Thymus (tissue), 11 donors: ENCODE results near the gene TLX1. TPM values are rescaled to one million over a fixed set of nuclear protein-coding genes. Genes with fewer than 3 reads are reported as not detected.

Experiments used
- DNase-seq, 9 donors: peaks; one replicate each; pipeline ENCODE4 v3.0.0-alpha.2; 2013; ENCODE audit warnings: low spot score in 9 of 9, low read depth in 6 of 9, missing footprints in 1 of 9
- H3K27ac ChIP-seq, 2 donors: one replicate each; pipeline ENCODE4 v1.5.1; 2013; ENCODE audit warnings: control low read depth in 1 of 2, low read depth in 1 of 2, low read length in 1 of 2, mild to moderate bottlenecking in 1 of 2, moderate library complexity in 1 of 2
- H3K27me3 ChIP-seq, 2 donors: one replicate each; pipeline ENCODE4 v1.5.1; 2013; ENCODE audit warnings: low read length in 1 of 2; ENCODE audit not compliant: control insufficient read depth in 2 of 2, insufficient read depth in 1 of 2
- H3K36me3 ChIP-seq, 2 donors: one replicate each; pipeline ENCODE4 v1.5.1; 2013; ENCODE audit warnings: low read length in 1 of 2, mild to moderate bottlenecking in 1 of 2, moderate library complexity in 1 of 2; ENCODE audit not compliant: control insufficient read depth in 2 of 2, insufficient read depth in 2 of 2
- H3K4me1 ChIP-seq, 2 donors: one replicate each; pipeline ENCODE4 v1.5.1; 2013; ENCODE audit warnings: low read length in 2 of 2; ENCODE audit not compliant: control insufficient read depth in 2 of 2, insufficient read depth in 2 of 2
- H3K4me3 ChIP-seq, 2 donors: one replicate each; pipeline ENCODE4 v1.5.1; 2013; ENCODE audit warnings: low read length in 2 of 2, control low read depth in 1 of 2, mild to moderate bottlenecking in 1 of 2
- H3K9me3 ChIP-seq, 2 donors: one replicate each; pipeline ENCODE4 v1.5.1; 2013; ENCODE audit warnings: low read length in 1 of 2, mild to moderate bottlenecking in 1 of 2; ENCODE audit not compliant: control insufficient read depth in 2 of 2, insufficient read depth in 1 of 2
- WGBS: extraction: QIAGEN DNeasy Blood & Tissue Kit; methylation state at CpG from one replicate; pipeline ENCODE4 v1.1.7; 2013; 5-methylcytosine and 5-hydroxymethylcytosine counted together
- polyA plus RNA-seq: library from polyadenylated mRNA; stranded (reverse); fragments of 200-250 nt; gene quantifications from one replicate; pipeline ENCODE4 v1.2.3, GENCODE V29; 2013
- total RNA-seq: library from RNA; stranded (reverse); fragments of 120-200 nt; gene quantifications from one replicate; pipeline ENCODE4 v1.2.4, GENCODE V29; 2013
- donor health status: healthy.

TLX1 gene
- total and polyA plus RNA-seq, 2 donors, result 0.05 to 0.27 TPM

DNA sequence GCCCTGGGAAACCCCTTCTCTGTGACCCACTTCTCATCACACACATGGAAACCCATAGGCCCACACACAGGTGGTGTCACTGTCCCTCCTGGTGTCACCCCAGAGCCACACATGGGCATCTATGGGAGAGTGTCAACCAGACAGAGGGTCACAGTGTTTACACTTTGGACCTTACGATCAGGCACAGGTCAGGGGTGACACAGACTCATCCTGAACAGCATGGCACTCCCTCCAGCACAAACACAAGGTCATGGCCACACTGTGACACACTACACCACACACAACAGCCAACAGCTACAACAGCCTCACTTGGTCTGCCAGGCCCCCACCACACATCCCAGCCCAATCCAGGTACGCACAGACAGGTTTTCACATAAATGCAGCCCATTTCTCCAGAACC, 6.2 kb downstream of the TLX1 start:
- Histone ChIP-seq H3K36me3 (no peaks in the 10 kb centered on the region), H3K4me1 (no peaks in the 10 kb centered on the region), H3K27me3 (peaks cover 92 to 100% of the 10 kb centered on the region in 2 donors), H3K27ac (no peak overlapping the region), H3K4me3 (no peak overlapping the region), H3K9me3 (peaks cover 0 to 10% of the 10 kb centered on the region in 2 donors)
- DNase-seq, result no peak
- 74% methylated on average over 2 of the region's 2 CpGs for WGBS

DNA sequence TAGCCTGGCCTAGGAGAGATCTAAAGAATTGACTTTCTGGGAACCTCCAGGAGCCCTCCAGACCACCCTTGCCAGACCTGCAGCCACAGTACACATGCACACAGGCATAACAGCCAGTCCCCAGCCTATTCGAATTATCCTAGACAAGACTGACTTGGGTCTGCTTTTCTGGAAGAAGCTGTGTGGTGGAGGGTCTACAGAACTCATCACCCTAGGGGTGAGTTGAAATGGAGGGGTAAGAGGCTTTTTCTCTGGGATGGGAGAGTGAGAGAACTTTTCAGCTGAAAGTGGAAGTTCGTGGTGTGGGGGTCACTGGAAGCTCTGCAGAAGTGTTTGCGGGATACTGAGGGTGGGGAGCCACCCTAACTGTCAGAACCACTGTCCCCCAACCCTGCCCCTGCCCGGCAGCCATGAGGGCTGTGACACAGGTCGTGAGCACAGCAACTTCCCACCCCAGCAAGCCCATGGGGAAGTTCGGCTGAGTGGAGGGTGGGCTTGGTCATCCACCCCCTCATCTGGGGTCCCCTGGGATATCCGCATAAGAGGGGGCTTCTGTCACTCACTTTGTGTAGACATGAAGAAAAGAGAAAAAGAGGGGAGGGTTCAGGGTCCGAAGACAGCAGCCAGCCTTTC, 7.8 kb downstream of the TLX1 start:
- Histone ChIP-seq H3K27ac (no peak overlapping the region), H3K9me3 (peaks cover 0 to 8% of the 10 kb centered on the region in 2 donors), H3K27me3 (peaks cover 94 to 100% of the 10 kb centered on the region in 2 donors), H3K36me3 (no peaks in the 10 kb centered on the region), H3K4me1 (no peaks in the 10 kb centered on the region), H3K4me3 (no peak overlapping the region)
- DNase-seq, result no peak
- WGBS, result 11% methylated on average over 8 of the region's 8 CpGs

DNA sequence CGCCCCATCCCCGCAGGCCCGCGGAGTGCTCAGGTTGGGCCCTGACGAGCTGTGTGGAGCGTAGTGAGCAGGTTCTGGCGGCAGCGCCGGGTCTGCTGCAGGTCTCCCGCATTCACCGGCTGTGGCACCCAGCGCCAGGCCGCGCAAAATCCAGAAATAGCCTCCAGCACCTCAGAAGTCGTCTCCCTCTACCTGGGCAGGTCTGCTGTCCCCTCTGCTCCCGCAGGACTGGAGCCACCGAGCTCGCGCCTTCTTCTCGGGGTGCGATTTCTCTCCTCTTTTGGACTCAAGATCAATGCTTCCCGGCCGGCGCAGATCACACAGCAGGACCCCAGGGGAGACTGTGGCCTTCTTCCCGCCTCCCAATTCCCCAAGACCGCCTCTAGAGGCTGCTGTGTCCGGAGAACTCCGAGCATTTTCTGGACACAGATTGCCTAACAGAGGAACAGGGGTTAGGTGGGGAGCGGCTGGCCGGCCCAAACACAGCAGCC, 8.4 kb downstream of the TLX1 start:
- Histone ChIP-seq H3K4me1 (no peaks in the 10 kb centered on the region), H3K4me3 (no peak overlapping the region), H3K9me3 (peaks cover 0 to 8% of the 10 kb centered on the region in 2 donors), H3K36me3 (no peaks in the 10 kb centered on the region), H3K27ac (no peak overlapping the region), H3K27me3 (peaks cover 94 to 100% of the 10 kb centered on the region in 2 donors)
- no peak for DNase-seq
- 8% methylated on average over 30 of the region's 30 CpGs for WGBS

- Histone ChIP-seq H3K9me3 (peaks cover 0 to 8% of the 10 kb centered on the region in 2 donors), H3K4me1 (no peaks in the 10 kb centered on the region), H3K27ac (no peak overlapping the region), H3K27me3 (peaks cover 94 to 100% of the 10 kb centered on the region in 2 donors), H3K36me3 (no peaks in the 10 kb centered on the region), H3K4me3 (no peak overlapping the region)
- DNase-seq, result no peak
- 5% methylated on average over 65 of the region's 65 CpGs for WGBS
Measured at GRCh38 chr10:101140084-101140949, 9.2 kb downstream of the TLX1 start.

GRCh38 chr10:101140950-101141615, 10.0 kb downstream of the TLX1 start:
- no peaks in the 10 kb centered on the region for H3K4me1 ChIP-seq

GRCh38 chr10:101141616-101142532, 10.8 kb downstream of the TLX1 start:
- DNase-seq, result peak; percentile 29 to 82 (median 60)
- peaks cover 92 to 100% of the 10 kb centered on the region in 2 donors for H3K27me3 ChIP-seq
- WGBS, result 11% methylated on average over 21 of the region's 21 CpGs
- no peaks in the 10 kb centered on the region for H3K4me1 ChIP-seq
- no peaks in the 10 kb centered on the region for H3K36me3 ChIP-seq
- H3K27ac ChIP-seq, result no peak overlapping the region
- H3K4me3 ChIP-seq, result no peak overlapping the region
- H3K9me3 ChIP-seq, result peaks cover 0 to 11% of the 10 kb centered on the region in 2 donors

More at GRCh38 chr10:101140950-101141615, 10.0 kb downstream of the TLX1 start:
- no peaks in the 10 kb centered on the region for H3K36me3 ChIP-seq
- WGBS, result 29% methylated on average over 8 of the region's 8 CpGs
- DNase-seq, result no peak
- H3K9me3 ChIP-seq, result peaks cover 0 to 10% of the 10 kb centered on the region in 2 donors
- peaks cover 92 to 100% of the 10 kb centered on the region in 2 donors for H3K27me3 ChIP-seq
- H3K27ac ChIP-seq, result no peak overlapping the region
- H3K4me3 ChIP-seq, result no peak overlapping the region

- Histone ChIP-seq H3K36me3 (no peaks in the 10 kb centered on the region), H3K4me3 (no peak overlapping the region), H3K4me1 (no peaks in the 10 kb centered on the region), H3K9me3 (peaks cover 0 to 11% of the 10 kb centered on the region in 2 donors), H3K27me3 (peaks cover 92 to 100% of the 10 kb centered on the region in 2 donors), H3K27ac (no peak overlapping the region)
- 24% methylated on average over 28 of the region's 28 CpGs for WGBS
- DNase-seq, result no peak
Measured at GRCh38 chr10:101142533-101143344, 11.6 kb downstream of the TLX1 start.

- Histone ChIP-seq H3K4me3 (no peak overlapping the region), H3K9me3 (peaks cover 0 to 11% of the 10 kb centered on the region in 2 donors), H3K36me3 (no peaks in the 10 kb centered on the region), H3K27ac (no peak overlapping the region), H3K4me1 (no peaks in the 10 kb centered on the region), H3K27me3 (peaks cover 92 to 100% of the 10 kb centered on the region in 2 donors)
- no peak for DNase-seq
- WGBS, result 63% methylated on average over 1 of the region's 1 CpG
Measured at GRCh38 chr10:101143345-101143630, 12.2 kb downstream of the TLX1 start.
